ENCODE data around the gene RANBP17. TPM values are rescaled to one million over a fixed set of nuclear protein-coding genes. Genes with fewer than 3 reads are reported as not detected.

RANBP17 gene
- total and polyA plus RNA-seq, 9 of the 15 experiments (the other 6 are each of a cell fraction or from before 2014, with no cell fraction given) = not detected

DNA sequence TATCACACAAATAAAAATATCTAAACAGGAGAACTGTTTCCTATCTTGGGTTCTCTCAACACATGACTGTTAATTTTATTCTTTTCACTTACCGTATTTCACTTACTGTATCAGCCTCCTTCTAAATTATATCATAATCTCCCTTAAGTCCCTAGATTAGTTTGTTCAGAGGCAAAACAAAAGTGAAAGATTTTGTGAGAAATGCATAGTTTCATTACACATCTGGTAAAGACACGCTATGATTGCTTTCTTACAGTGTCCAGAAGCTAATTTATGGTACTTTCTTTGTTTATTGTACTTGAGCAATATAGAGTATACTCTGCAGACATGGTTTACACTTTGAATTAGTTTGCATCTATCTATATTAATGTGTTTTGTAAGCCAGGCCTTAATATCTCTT, 287.5 kb downstream of the RANBP17 start:
- Histone ChIP-seq H3K79me2 (ENCODE audit: control insufficient read depth, insufficient read depth, low read length) (no peaks in the 10 kb centered on the region), H3K4me3 (no peak overlapping the region), H2AFZ (ENCODE audit: low read depth, low read length) (no peak overlapping the region), H3K9me1 (ENCODE audit: control insufficient read depth, insufficient read depth, low read length) (no peaks in the 10 kb centered on the region), H3K36me3 (ENCODE audit: control insufficient read depth, insufficient read depth, low read length) (no peaks in the 10 kb centered on the region), H3K4me1 (replicated peaks in 1 of 2; ENCODE audit: control insufficient read depth in 2 of 2, insufficient read depth in 2 of 2, low read length in 2 of 2) (no peaks in the 10 kb centered on the region), H3K27me3 (ENCODE audit: control insufficient read depth in 2 of 2, insufficient read depth in 2 of 2, low read length in 2 of 2) (no peaks in the 10 kb centered on the region), H3K9me3 (replicated peaks; ENCODE audit: control insufficient read depth, insufficient read depth, low read depth, low read length) (no peaks in the 10 kb centered on the region), H3K27ac (ENCODE audit: extremely low read depth, low read depth, low read length) (no peak overlapping the region), H3K9ac (ENCODE audit: insufficient read depth in 1 of 2, low read depth in 2 of 2, low read length in 2 of 2) (no peak overlapping the region), H4K20me1 (replicated peaks; ENCODE audit: control insufficient read depth, insufficient read depth, low read length) (no peaks in the 10 kb centered on the region), H3K4me2 (ENCODE audit: insufficient read depth, low read length) (no peak overlapping the region)
- ChIA-PET CTCF (ENCODE audit: low intra/inter-chr PET ratio) (no interaction called here), POLR2A (no interaction called here)
- TF ChIP-seq ZNF347 (CRISPR knock-in tag; IDR thresholded peaks at IDR 0.05; ENCODE audit: low read depth) (no peak), ZBED1 (IDR thresholded peaks at IDR 0.05) (no peak), CREBBP (IDR thresholded peaks at IDR 0.05; ENCODE audit: low read depth, low read length) (no peak), BRF1 (IDR thresholded peaks at IDR 0.05; ENCODE audit: borderline replicate concordance, extremely low read depth, insufficient read length) (no peak), MYNN (IDR thresholded peaks at IDR 0.05) (no peak), MYNN (CRISPR knock-in tag; IDR thresholded peaks at IDR 0.05) (no peak), NFE2 (IDR thresholded peaks at IDR 0.05; ENCODE audit: low read depth) (no peak), SMAD1 (IDR thresholded peaks at IDR 0.05; ENCODE audit: low read depth, low read length, partially characterized antibody) (no peak), ZBTB7A (IDR thresholded peaks at IDR 0.05; ENCODE audit: borderline replicate concordance, control insufficient read depth, low read depth, low read length) (no peak), ZNF24 (IDR thresholded peaks at IDR 0.05) (no peak), GABPB2 (CRISPR knock-in tag; conservative IDR thresholded peaks at IDR 0.05) (no peak)
- TF ChIP-seq, protein P1, sequence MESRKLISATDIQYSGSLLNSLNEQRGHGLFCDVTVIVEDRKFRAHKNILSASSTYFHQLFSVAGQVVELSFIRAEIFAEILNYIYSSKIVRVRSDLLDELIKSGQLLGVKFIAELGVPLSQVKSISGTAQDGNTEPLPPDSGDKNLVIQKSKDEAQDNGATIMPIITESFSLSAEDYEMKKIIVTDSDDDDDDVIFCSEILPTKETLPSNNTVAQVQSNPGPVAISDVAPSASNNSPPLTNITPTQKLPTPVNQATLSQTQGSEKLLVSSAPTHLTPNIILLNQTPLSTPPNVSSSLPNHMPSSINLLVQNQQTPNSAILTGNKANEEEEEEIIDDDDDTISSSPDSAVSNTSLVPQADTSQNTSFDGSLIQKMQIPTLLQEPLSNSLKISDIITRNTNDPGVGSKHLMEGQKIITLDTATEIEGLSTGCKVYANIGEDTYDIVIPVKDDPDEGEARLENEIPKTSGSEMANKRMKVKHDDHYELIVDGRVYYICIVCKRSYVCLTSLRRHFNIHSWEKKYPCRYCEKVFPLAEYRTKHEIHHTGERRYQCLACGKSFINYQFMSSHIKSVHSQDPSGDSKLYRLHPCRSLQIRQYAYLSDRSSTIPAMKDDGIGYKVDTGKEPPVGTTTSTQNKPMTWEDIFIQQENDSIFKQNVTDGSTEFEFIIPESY (CRISPR knock-in tag; IDR thresholded peaks at IDR 0.05) = no peak
- TF ChIP-seq, protein P2, sequence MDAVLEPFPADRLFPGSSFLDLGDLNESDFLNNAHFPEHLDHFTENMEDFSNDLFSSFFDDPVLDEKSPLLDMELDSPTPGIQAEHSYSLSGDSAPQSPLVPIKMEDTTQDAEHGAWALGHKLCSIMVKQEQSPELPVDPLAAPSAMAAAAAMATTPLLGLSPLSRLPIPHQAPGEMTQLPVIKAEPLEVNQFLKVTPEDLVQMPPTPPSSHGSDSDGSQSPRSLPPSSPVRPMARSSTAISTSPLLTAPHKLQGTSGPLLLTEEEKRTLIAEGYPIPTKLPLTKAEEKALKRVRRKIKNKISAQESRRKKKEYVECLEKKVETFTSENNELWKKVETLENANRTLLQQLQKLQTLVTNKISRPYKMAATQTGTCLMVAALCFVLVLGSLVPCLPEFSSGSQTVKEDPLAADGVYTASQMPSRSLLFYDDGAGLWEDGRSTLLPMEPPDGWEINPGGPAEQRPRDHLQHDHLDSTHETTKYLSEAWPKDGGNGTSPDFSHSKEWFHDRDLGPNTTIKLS (IDR thresholded peaks at IDR 0.05; ENCODE audit: borderline replicate concordance, low read depth) = no peak
- intact Hi-C loops (cut with micrococcal nuclease) (no loop called here), in situ Hi-C loops (cut with MboI) (no loop called here)
- DNase-seq (ENCODE audit: extremely low read depth in 1 of 4, low spot score in 3 of 4) (no peak), ATAC-seq (no peak), FAIRE-seq (no peak)
- WGBS (ENCODE audit: insufficient coverage, low coverage, missing lambda C conversion rate) = 2% methylated on average over 2 of the region's 2 CpGs
- no TSS peak for BruUV-seq (replicated peaks)

Measured in K562 (cell line).